HepG2 (cell line): ENCODE measurements around the gene LPIN3. TPM values are rescaled to one million over a fixed set of nuclear protein-coding genes. Genes with fewer than 3 reads are reported as not detected.
A peak's percentile ranks its signal among the peaks of the same experiment; 100 is the strongest.

Experiments used
- ATAC-seq: fragments of 200-7000 bp; cut with Tn5 transposase; 3 replicates; pipeline ENCODE4 v1.9.1; 2020; ENCODE audit warnings: mild to moderate bottlenecking, moderate library complexity
- BruUV-seq: library from RNA; stranded (reverse); fragments of 400-500 nt; replicated peaks from 2 replicates; lab custom pipeline; 2021; lab: Mats Ljungman, UMichigan
- CTCF ChIA-PET: fragments of 300-600 bp; formaldehyde crosslinking; extraction: SDS; loops from one replicate; lab custom pipeline; 2021; ENCODE audit warnings: low total read pairs, inconsistent platforms, low intra/inter-chr PET ratio; lab: Yijun Ruan, JAX
- POLR2A ChIA-PET: fragments of 350-600 bp; sonication (Branson Sonifier 250); formaldehyde crosslinking; loops from one replicate; lab custom pipeline; 2020; ENCODE audit warnings: antibody characterized with exemption, inconsistent platforms; lab: Yijun Ruan, JAX
- DNase-seq: peaks from one replicate; pipeline ENCODE4 v3.0.0-alpha.2; 2015; ENCODE audit warnings: low spot score
- FAIRE-seq: peaks from 3 replicates; lab custom pipeline; 2011; peaks lifted over from hg19 to GRCh38; lab: Jason Lieb, UNC
- H2AFZ ChIP-seq: one replicate; pipeline ENCODE4 v1.6.1; 2011; ENCODE audit warnings: low read length, inconsistent platforms
- H3K27ac ChIP-seq: fragments of 300-600 bp; 3 replicates; pipeline ENCODE4 v1.8.0; 2011; ENCODE audit warnings: mixed run types, mild to moderate bottlenecking, mixed read lengths, low read length, inconsistent platforms; ENCODE audit not compliant: insufficient read depth; ENCODE audit errors: extremely low read length
- H3K27me3 ChIP-seq, 2 experiments: fragments of 200-600 bp in 1 of 2; 2 replicates in 1 of 2; 3 replicates in 1 of 2; pipeline versions ENCODE4 v1.6.0 to v1.8.0; 2011; ENCODE audit warnings: low read length in 2 of 2, mild to moderate bottlenecking in 2 of 2, moderate library complexity in 2 of 2, inconsistent platforms in 1 of 2; ENCODE audit not compliant: insufficient read depth in 2 of 2, control insufficient read depth in 1 of 2
- H3K36me3 ChIP-seq, 2 experiments: fragments of 200-600 bp in 1 of 2; replicated peaks in 1 of 2; 2 replicates in 1 of 2; 3 replicates in 1 of 2; pipeline versions ENCODE4 v1.5.1 to v1.8.0; 2011; ENCODE audit warnings: low read length in 2 of 2, inconsistent platforms in 1 of 2; ENCODE audit not compliant: insufficient read depth in 2 of 2, control insufficient read depth in 1 of 2
- H3K4me1 ChIP-seq: 2 replicates; pipeline ENCODE4 v1.5.1; 2012; ENCODE audit warnings: low read length, inconsistent platforms; ENCODE audit not compliant: insufficient read depth
- H3K4me2 ChIP-seq: 2 replicates; pipeline ENCODE4 v1.6.0; 2011; ENCODE audit warnings: low read depth, low read length, inconsistent platforms
- H3K4me3 ChIP-seq, 3 experiments: fragments of 200-600 bp in 1 of 3; sonication (generic), shearing (Covaris generic) in 1 of 3; replicated peaks in 1 of 3; 2 replicates each; pipeline ENCODE4 v1.5.1; 2011 to 2016; ENCODE audit warnings: low read length in 3 of 3, inconsistent platforms in 2 of 3, low read depth in 2 of 3, mild to moderate bottlenecking in 2 of 3, control low read depth in 1 of 3, mixed read lengths in 1 of 3; ENCODE audit not compliant: insufficient read depth in 1 of 3
- H3K79me2 ChIP-seq: one replicate; pipeline ENCODE4 v1.6.1; 2011; ENCODE audit warnings: low read length, inconsistent platforms; ENCODE audit not compliant: insufficient read depth
- H3K9ac ChIP-seq: 2 replicates; pipeline ENCODE4 v1.6.0; 2011; ENCODE audit warnings: mild to moderate bottlenecking, low read depth, low read length, inconsistent platforms; ENCODE audit not compliant: insufficient read depth
- H3K9me3 ChIP-seq: 2 replicates; pipeline ENCODE4 v1.5.1; 2012; ENCODE audit warnings: mild to moderate bottlenecking, low read length
- H4K20me1 ChIP-seq: 2 replicates; pipeline ENCODE4 v1.6.0; 2011; ENCODE audit warnings: inconsistent platforms, mild to moderate bottlenecking, low read length, moderate library complexity; ENCODE audit not compliant: insufficient read depth
- GABPA ChIP-seq, 2 experiments: IDR thresholded peaks; 2 replicates each; pipeline ENCODE4 v1.6.1; 2011 to 2016; ENCODE audit warnings: low read depth in 2 of 2, low read length in 1 of 2, missing biosample characterization in 1 of 2, missing genetic modification characterization in 1 of 2
- GFI1 ChIP-seq: sonication (generic); formaldehyde crosslinking; IDR thresholded peaks from 2 replicates; pipeline ENCODE4 v1.5.0; 2020; ENCODE audit warnings: missing genetic modification reagents, mild to moderate bottlenecking, borderline replicate concordance
- HMG20A ChIP-seq: IDR thresholded peaks from 2 replicates; pipeline ENCODE4 v1.6.1; 2016; ENCODE audit warnings: borderline replicate concordance
- MEIS1 ChIP-seq: sonication (generic); formaldehyde crosslinking; IDR thresholded peaks from 2 replicates; pipeline ENCODE4 v1.9.0; 2021; ENCODE audit warnings: mild to moderate bottlenecking, missing genetic modification reagents, moderate library complexity, borderline replicate concordance
- MYC ChIP-seq: sonication (generic); formaldehyde crosslinking; IDR thresholded peaks from 2 replicates; pipeline ENCODE4 v1.9.0; 2021; ENCODE audit warnings: missing genetic modification reagents, borderline replicate concordance
- NRL ChIP-seq: sonication (generic); formaldehyde crosslinking; IDR thresholded peaks from 2 replicates; pipeline ENCODE4 v1.5.0; 2020; ENCODE audit warnings: missing genetic modification reagents, mild to moderate bottlenecking, moderate library complexity, borderline replicate concordance
- PRPF4 ChIP-seq: fragments of 200-400 bp; formaldehyde crosslinking; IDR thresholded peaks from 2 replicates; pipeline ENCODE4 v1.6.1; 2016; ENCODE audit warnings: low read length, low read depth; ENCODE audit not compliant: poor library complexity, severe bottlenecking
- RARA ChIP-seq: IDR thresholded peaks from 2 replicates; pipeline ENCODE4 v1.6.1; 2016; ENCODE audit warnings: missing genetic modification reagents, missing compliant biosample characterization
- RFX1 ChIP-seq: fragments of 450-650 bp; IDR thresholded peaks from 2 replicates; pipeline ENCODE4 v1.6.1; 2017
- SATB2 ChIP-seq: sonication (generic); formaldehyde crosslinking; IDR thresholded peaks from 2 replicates; pipeline ENCODE4 v1.5.0; 2020; ENCODE audit warnings: missing genetic modification reagents
- ZKSCAN1 ChIP-seq: fragments of 150-350 bp; IDR thresholded peaks from 2 replicates; pipeline ENCODE4 v1.6.1; 2014; ENCODE audit warnings: low read length
- ZNF282 ChIP-seq: fragments of 450-650 bp; IDR thresholded peaks from 2 replicates; pipeline ENCODE4 v1.6.1; 2018; ENCODE audit not compliant: partially characterized antibody
- ZNF644 ChIP-seq: IDR thresholded peaks from 2 replicates; pipeline ENCODE4 v1.6.1; 2016; ENCODE audit warnings: low read depth
- WGBS: methylation state at CpG from one replicate; pipeline ENCODE4 v1.1.6; 2017; ENCODE audit warnings: low lambda C conversion rate; 5-methylcytosine and 5-hydroxymethylcytosine counted together
- in situ Hi-C: cut with HindIII; loops from 2 replicates; pipeline ENCODE4 v1.10.0; 2017; ENCODE audit warnings: low pct_unique_long_range_greater_than_20kb; ENCODE audit not compliant: extremely low pct_ligation_motif_present
- intact Hi-C: fragments of 100-400 bp; cut with micrococcal nuclease; formaldehyde crosslinking; loops from one replicate; pipeline ENCODE4 v1.10.0; 2022; ENCODE audit not compliant: unreplicated experiment
- polyA plus RNA-seq, 8 experiments: library from polyadenylated mRNA; depleted of rRNA in 3 of 8; stranded (reverse) in 7 of 8; unstranded in 1 of 8; fragments of >200 nt; fragmentation: Illumina TruSeq in 4 of 8; extraction: Trizol in 4 of 8; gene quantifications; 2 replicates each; pipeline versions ENCODE4 v1.2.1 to v1.2.3, GENCODE V29; 2011 to 2016; ENCODE audit warnings: low read depth in 4 of 8, missing spikeins in 1 of 8, mixed read lengths in 1 of 8; ENCODE audit not compliant: insufficient read depth in 1 of 8
- total RNA-seq, 5 experiments: library from RNA; depleted of rRNA; stranded (reverse); fragments of >200 nt; fragmentation: Illumina TruSeq; extraction: Trizol; gene quantifications; 2 replicates each; pipeline ENCODE4 v1.2.3, GENCODE V29; 2016; ENCODE audit warnings: low read depth in 1 of 5
- TF ChIP-seq, protein P1 (sequence below): sonication (generic); formaldehyde crosslinking; IDR thresholded peaks from 2 replicates; pipeline ENCODE4 v1.8.0; 2022; ENCODE audit warnings: mild to moderate bottlenecking, missing genetic modification reagents, moderate library complexity

The LPIN3 gene
- total and polyA plus RNA-seq, 2 of the 13 experiments (the other 11 are each of a cell fraction or from before 2014, with no cell fraction given): 14.2 to 28.6 TPM

DNA sequence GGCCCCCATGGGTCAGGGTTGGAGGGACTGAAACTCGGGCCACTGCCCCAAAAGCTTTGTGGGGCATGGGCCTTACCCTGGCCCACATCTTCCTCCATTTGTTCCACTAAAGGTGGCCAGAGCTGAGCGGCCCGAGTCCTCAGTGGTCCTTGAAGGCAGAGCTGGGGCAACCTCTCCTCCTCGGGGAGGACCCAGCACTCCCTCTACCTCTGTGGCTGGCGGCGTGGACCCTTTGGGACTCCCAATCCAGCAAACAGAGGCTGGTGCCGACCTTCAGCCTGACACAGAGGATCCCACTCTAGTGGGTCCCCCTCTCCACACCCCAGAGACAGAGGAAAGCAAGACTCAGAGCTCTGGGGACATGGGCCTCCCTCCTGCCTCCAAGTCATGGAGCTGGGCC is 9.3 kb downstream of the LPIN3 start:
- Histone ChIP-seq H3K27me3 (no peaks in the 10 kb centered on the region), H2AFZ (no peak overlapping the region), H3K36me3 (peaks cover 8 to 21% of the 10 kb centered on the region in 2 experiments; a peak in 3 of 5 replicates), H3K27ac (no peak overlapping the region), H3K4me3 (no peak overlapping the region), H3K9me3 (no peaks in the 10 kb centered on the region), H3K9ac (no peak overlapping the region), H3K4me2 (no peak overlapping the region), H3K4me1 (no peaks in the 10 kb centered on the region), H3K79me2 (no peaks in the 10 kb centered on the region), H4K20me1 (0 out of 2 replicates have a peak, but pooled peaks cover 4% of the 10 kb centered on the region)
- in situ Hi-C loops: no loop called here
- intact Hi-C loops: no loop called here
- ATAC-seq (no peak), FAIRE-seq (no peak), DNase-seq (no peak)
- 89% methylated on average over 7 of the region's 7 CpGs for WGBS
- TF ChIP-seq MEIS1 (no peak), RARA (CRISPR knock-in tag) (no peak), SATB2 (CRISPR knock-in tag) (no peak), MYC (no peak), ZKSCAN1 (no peak), NRL (CRISPR knock-in tag) (peak; percentile 48; the same call in 1 of the 2 replicates), GFI1 (CRISPR knock-in tag) (no peak), PRPF4 (no peak), ZNF644 (CRISPR knock-in tag) (no peak), GABPA (IDR thresholded peaks at IDR 0.05; ENCODE audit: low read depth, low read length) (0 out of 2 replicates have a peak, but pooled peaks have one; percentile 3), GABPA (CRISPR knock-in tag; IDR thresholded peaks at IDR 0.05; ENCODE audit: low read depth) (no peak), ZNF282 (no peak), HMG20A (CRISPR knock-in tag) (no peak), RFX1 (no peak)
- TF ChIP-seq, protein P1, sequence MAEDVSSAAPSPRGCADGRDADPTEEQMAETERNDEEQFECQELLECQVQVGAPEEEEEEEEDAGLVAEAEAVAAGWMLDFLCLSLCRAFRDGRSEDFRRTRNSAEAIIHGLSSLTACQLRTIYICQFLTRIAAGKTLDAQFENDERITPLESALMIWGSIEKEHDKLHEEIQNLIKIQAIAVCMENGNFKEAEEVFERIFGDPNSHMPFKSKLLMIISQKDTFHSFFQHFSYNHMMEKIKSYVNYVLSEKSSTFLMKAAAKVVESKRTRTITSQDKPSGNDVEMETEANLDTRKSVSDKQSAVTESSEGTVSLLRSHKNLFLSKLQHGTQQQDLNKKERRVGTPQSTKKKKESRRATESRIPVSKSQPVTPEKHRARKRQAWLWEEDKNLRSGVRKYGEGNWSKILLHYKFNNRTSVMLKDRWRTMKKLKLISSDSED (CRISPR knock-in tag): no peak
- BruUV-seq: no TSS peak
- CTCF ChIA-PET: no interaction called here
- POLR2A ChIA-PET: interaction anchor here (1.8 kb wide), 1 partner anchor 10 kb away, joined by 6 read pairs; no protein-coding TSS in a partner anchor
